GM10266 (cell line): ENCODE measurements around the gene CBLB.
"Not testable (repeated sequence)": the region's sequence is repeated elsewhere in the genome, so short reads cannot be mapped to it uniquely, and the experiment has no call there.

Source experiments
- DNase-seq: peaks from one replicate; pipeline ENCODE4 v3.0.0; 2012; ENCODE audit errors: extremely low spot score
- CTCF ChIP-seq: IDR thresholded peaks from 2 replicates; pipeline ENCODE4 v1.5.1; 2012; ENCODE audit warnings: mild to moderate bottlenecking, low read depth; ENCODE audit not compliant: control insufficient read depth, insufficient read depth; ENCODE audit errors: missing control alignments

Gene CBLB

GRCh38 chr3:105728771-105729312 is 140.0 kb downstream of the CBLB start:
- no peak for TF ChIP-seq CTCF
- DNase-seq, result no peak

GRCh38 chr3:105727036-105727435 is 141.8 kb downstream of the CBLB start:
- DNase-seq, result not testable (repeated sequence)

- no peak for TF ChIP-seq CTCF
- peak; percentile 44 for DNase-seq
These were observed 145.8 kb downstream of the CBLB start for GRCh38 chr3:105722943-105723556.

- no peak for TF ChIP-seq CTCF
- DNase-seq, result no peak
These were observed 149.0 kb downstream of the CBLB start for GRCh38 chr3:105719791-105720190.

- no peak for TF ChIP-seq CTCF
- DNase-seq, result no peak
These were observed 153.4 kb downstream of the CBLB start for GRCh38 chr3:105715372-105715771.

GRCh38 chr3:105714453-105714852 is 154.4 kb downstream of the CBLB start:
- DNase-seq, result no peak
- no peak for TF ChIP-seq CTCF

- no peak for TF ChIP-seq CTCF
- no peak for DNase-seq
These were observed 159.8 kb downstream of the CBLB start for GRCh38 chr3:105708980-105709379.

GRCh38 chr3:105707009-105707408 is 161.8 kb downstream of the CBLB start:
- TF ChIP-seq CTCF, result no peak
- DNase-seq, result no peak
